GM10248 (cell line): Measurements from ENCODE around the gene KRTAP2-3.
A peak's percentile ranks its signal among the peaks of the same experiment; 100 is the strongest.
"Not testable (repeated sequence)": the region's sequence is repeated elsewhere in the genome, so short reads cannot be mapped to it uniquely, and the experiment has no call there.

Source experiments
- CTCF ChIA-PET: fragments of 300-600 bp; sonication (Branson Sonifier 250); formaldehyde crosslinking; extraction: SDS; loops from one replicate; lab custom pipeline; 2021; ENCODE audit warnings: antibody characterized with exemption; lab: Yijun Ruan, JAX
- POLR2A ChIA-PET: fragments of 350-650 bp; sonication (Branson Sonifier 250); formaldehyde crosslinking; extraction: SDS; loops from one replicate; lab custom pipeline; 2020; ENCODE audit warnings: antibody characterized with exemption; lab: Yijun Ruan, JAX
- DNase-seq: peaks from one replicate; pipeline ENCODE4 v3.0.0; 2012; ENCODE audit errors: extremely low spot score
- TF ChIP-seq, protein P1 (sequence below): IDR thresholded peaks from 2 replicates; pipeline ENCODE4 v1.5.1; 2012; ENCODE audit warnings: mild to moderate bottlenecking, low read depth; ENCODE audit errors: extremely low read depth, missing control alignments, control extremely low read depth

Gene KRTAP2-3

GRCh38 chr17:41052566-41052965 is 7.3 kb downstream of the KRTAP2-3 start:
- TF ChIP-seq, protein P1, sequence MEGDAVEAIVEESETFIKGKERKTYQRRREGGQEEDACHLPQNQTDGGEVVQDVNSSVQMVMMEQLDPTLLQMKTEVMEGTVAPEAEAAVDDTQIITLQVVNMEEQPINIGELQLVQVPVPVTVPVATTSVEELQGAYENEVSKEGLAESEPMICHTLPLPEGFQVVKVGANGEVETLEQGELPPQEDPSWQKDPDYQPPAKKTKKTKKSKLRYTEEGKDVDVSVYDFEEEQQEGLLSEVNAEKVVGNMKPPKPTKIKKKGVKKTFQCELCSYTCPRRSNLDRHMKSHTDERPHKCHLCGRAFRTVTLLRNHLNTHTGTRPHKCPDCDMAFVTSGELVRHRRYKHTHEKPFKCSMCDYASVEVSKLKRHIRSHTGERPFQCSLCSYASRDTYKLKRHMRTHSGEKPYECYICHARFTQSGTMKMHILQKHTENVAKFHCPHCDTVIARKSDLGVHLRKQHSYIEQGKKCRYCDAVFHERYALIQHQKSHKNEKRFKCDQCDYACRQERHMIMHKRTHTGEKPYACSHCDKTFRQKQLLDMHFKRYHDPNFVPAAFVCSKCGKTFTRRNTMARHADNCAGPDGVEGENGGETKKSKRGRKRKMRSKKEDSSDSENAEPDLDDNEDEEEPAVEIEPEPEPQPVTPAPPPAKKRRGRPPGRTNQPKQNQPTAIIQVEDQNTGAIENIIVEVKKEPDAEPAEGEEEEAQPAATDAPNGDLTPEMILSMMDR = no peak
- CTCF ChIA-PET = no interaction called here
- DNase-seq = no peak
- POLR2A ChIA-PET = no interaction called here

GRCh38 chr17:41049110-41049509 is 10.8 kb downstream of the KRTAP2-3 start:
- TF ChIP-seq, protein P1 = no peak
- CTCF ChIA-PET = interaction anchor here (1.4 kb wide), 1 partner anchor 22 kb away, joined by 3 read pairs; no protein-coding TSS in a partner anchor
- POLR2A ChIA-PET = no interaction called here
- DNase-seq = peak; percentile 25

DNA sequence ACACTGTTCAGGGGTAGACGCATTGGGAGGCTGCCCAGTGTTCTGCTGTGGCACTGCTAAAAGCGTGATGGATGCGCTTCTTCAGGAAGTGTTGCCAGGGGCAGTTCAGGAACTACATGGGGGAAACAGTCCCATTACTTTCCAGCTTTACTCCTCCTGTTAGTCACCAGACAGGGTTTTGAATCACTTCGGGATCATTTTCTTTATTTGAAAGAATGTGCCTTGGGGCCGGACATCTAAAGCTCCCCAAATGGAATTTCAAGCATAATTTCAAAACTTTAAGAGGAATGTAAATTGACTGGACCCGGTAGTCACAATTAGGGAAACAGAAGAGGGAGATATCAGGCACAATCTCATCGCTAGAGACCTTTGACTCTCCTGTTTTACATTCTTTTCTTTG is 11.5 kb downstream of the KRTAP2-3 start:
- DNase-seq = no peak
- CTCF ChIA-PET = interaction anchor here (1.4 kb wide), 2 partner anchors 22 to 23 kb away, joined by 3 read pairs; no protein-coding TSS in a partner anchor
- POLR2A ChIA-PET = no interaction called here
- TF ChIP-seq, protein P1 = no peak

DNA sequence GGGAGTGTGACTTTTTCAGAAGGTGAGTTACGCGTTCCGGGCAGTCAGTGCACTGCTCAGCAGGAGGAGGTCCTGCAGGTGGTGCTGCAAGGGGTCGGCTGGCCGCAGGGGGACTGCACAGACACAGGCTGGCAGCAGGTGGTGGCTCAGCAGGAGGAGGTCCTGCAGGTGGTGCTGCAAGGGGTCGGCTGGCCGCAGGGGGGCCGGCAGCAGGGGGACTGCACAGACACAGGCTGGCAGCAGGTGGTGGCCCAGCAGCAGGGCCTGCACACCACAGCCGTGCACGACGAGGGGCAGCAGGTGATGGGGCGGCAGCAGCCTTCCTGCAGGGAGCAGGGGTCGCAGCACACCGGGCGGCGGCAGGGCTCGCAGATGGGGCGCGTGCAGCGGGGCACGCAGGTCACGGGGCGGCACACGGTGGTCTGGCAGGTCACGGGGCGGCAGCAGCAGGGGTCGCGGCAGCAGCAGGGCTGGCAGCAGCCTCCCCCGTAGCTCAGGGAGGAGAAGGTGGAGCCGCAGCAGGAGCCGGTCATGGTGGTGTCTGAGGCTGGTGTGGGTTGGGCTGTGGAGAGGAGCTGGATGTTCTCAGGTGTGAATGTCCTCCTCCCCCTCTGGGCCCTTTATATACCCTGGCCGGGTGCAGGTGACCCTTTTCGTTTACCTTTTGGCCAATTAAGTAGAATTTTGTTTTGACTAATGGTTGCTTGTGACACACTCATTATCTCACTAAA is 13.0 kb downstream of the KRTAP2-3 start, which contains the start of gene KRTAP2-1:
Gene KRTAP2-1, minus strand, starts transcription at position 582 of the 731 bp plus-strand sequence. Its CDS starts 49 bp downstream, at position 533.
- not testable (repeated sequence) for DNase-seq
- CTCF ChIA-PET = interaction anchor here (1.4 kb wide), 1 partner anchor 23 kb away, joined by 3 read pairs; no protein-coding TSS in a partner anchor

DNA sequence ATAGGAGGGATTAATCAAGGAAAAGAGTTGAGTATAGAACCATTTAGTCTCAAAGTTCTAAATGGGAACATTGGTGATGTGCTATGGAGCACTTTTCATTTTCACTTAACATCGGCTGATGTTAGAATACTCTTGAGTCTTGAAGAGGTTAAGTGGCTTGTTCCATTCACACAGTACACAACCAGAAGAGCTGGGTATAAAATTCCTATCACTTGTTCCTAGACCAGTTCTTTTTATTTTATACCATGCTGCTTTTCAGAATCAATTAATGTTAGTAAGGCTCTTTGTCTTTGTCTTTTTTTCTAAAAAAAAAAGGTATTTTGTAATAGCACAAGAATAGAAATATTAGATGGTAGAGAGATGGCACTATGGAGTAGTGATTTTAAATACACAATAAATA is 17.0 kb downstream of the KRTAP2-3 start:
- CTCF ChIA-PET = no interaction called here
- TF ChIP-seq, protein P1 = no peak
- POLR2A ChIA-PET = no interaction called here
- no peak for DNase-seq

More for the DNA sequence above, 13.0 kb downstream of the KRTAP2-3 start, which contains the start of gene KRTAP2-1:
- POLR2A ChIA-PET = not testable (repeated sequence)

DNA sequence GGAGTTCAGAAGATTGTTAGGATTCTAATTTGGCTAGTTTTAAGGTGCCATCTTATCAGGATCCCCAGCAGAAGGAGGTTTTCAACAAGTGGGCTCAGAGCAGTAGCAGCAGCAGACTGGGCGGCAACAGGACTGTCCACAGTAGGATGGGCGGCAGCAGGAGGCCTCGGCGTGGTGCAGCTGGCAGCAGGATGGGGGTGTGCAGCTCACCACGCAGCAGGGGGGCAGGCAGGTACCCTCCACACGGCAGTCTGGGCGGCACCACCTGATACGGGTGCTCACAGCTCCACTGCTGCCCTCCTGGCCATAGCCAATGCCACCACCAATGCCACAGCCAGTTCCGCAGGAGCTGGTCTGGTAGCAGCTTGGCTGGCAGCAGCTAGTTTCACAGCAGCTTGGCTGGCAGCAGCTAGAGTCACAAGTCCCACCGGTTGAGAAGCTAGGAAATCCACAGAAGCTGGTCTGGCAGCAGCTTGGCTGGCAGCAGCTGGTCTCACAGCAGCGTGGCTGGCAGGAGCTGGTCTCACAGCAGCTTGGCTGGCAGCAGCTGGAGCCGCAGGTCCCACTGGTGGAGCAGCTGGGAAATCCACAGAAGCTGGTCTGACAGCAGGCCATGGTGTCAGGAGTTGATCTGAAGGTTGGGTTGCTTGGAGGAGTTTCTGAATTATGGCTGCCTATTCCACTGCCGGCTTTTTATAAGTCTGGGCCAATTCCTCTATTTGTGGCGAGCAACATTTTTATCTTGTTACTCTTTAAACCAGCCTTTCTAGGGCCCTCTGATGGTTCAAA is 18.9 kb downstream of the KRTAP2-3 start, which contains the start of gene KRTAP1-1:
Gene KRTAP1-1, minus strand, starts transcription at position 668 of the 789 bp plus-strand sequence. Its CDS starts 53 bp downstream, at position 615.
- POLR2A ChIA-PET, DNase-seq, CTCF ChIA-PET: not testable (repeated sequence)

DNA sequence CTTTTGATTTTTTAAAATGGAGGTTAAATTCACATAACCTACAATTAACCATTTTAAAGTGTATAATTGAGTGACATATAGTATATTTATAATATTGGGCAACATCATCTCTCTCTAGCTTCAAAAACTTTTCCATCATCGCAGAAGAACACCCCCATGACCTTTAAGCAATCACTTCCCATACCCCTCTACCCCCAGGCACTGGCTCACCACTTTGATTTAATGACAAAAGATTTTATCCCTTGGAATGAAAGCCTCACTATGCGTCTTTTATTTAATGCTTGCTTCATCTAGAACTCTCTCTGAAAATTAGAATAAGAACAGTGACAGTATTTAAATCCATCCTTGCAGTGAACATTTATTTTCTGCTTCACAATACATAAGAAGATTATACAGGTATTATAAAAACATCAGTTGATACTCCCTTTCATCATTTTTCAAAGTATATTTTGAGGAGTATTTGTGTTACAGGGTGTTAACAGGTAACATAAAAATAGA is 22.0 kb downstream of the KRTAP2-3 start:
- TF ChIP-seq, protein P1 = no peak
- ChIA-PET CTCF (interaction anchor here (1.0 to 1.4 kb wide), 2 partner anchors 9 to 18 kb away, joined by 3 to 4 read pairs; no protein-coding TSS in a partner anchor), POLR2A (interaction anchor here (0.6 kb wide), 1 partner anchor 1794 kb away, joined by 3 read pairs; no protein-coding TSS in a partner anchor)
- no peak for DNase-seq

GRCh38 chr17:41034346-41034935 is 25.5 kb downstream of the KRTAP2-3 start, which contains the start of gene KRTAP1-3:
Gene KRTAP1-3 (minus strand): TSS chr17:41034874. CDS start chr17:41034821, 53 bp downstream.
- CTCF ChIA-PET, DNase-seq, POLR2A ChIA-PET: not testable (repeated sequence)
